GM18858 (cell line): ENCODE data around the gene ZNF76.

Source experiments
- ATAC-seq: cut with Tn5 transposase; IDR thresholded peaks from one replicate; pipeline ENCODE4 v1.9.1; 2021; ENCODE audit not compliant: unreplicated experiment

The ZNF76 gene

DNA sequence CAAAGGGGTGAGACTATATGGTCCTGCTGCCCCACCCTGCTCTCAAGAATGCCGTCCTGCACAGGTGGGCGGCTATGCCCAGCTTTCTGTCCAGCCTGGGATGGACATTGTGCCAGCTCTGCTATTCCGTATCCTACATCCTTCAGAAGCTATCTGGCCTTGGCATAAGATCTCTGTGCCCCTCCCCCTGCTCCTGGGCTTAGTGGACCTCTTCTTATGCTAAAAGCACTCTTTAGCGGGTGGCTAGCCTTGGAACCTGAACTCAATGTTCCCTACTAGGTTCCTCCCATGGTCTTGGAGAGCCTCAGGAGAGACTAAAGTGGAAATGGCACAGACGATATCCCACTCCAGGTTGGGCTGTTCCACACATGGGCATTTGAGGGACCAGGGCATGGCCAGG lies 23.3 kb upstream of the ZNF76 start:
- no peak for ATAC-seq

DNA sequence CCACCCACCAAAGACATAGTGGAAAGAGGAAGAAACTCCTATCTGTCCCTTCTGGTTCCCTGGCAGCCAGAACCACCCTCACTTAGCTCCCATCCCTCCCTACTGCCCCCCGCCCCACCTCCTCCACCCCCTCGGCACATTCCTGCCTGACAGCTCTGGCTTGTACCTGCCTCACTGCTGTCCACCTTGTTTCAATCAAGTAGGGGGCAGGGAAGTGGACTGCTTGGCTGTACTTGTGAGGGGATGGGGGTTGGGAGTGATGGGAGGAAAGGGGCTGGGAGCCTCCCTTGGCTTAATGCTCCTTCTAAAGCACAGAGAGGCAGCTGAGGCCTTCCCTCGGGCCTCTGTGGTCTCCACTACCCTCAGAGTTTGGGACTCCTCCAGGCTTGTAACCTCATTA lies 22.1 kb upstream of the ZNF76 start:
- ATAC-seq = no peak

DNA sequence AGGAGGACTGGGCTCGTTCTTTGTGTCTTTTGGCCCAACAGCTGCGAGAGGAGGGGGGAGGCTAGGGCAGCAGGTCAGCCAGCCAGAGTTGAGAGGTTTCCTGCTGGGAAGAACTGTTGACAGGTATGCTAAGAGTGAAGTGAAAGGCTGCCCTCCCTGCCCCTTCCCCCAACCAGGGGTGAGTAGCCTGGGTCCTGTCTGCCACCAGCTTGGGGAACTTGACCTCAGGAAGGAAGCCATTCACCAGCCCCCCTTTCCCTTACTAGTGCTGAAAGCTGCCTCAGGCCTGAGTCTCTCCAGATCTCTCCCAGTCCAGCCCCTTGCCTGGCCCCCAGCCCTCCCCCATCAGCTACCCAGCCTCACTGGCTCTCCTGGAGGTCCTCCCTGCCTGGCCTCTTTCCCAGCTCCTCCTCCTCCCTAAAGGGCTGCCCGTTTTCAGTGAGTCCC lies 20.7 kb upstream of the ZNF76 start:
- ATAC-seq = no peak

DNA sequence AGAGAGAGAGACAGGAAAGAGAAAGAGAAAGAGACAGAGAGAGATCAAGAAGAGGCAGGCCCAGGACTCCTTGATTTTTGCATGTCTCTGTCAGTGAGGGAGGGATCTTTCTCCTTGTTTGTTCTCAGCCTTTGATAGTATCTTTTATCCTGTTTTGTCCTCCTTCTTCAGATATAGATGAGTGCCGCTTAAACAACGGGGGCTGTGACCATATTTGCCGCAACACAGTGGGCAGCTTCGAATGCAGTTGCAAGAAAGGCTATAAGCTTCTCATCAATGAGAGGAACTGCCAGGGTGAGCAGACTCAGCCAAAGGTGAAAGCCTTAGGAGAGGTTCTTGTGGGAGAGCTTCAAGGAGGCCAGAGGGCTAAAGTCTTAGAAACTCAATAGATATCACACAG lies 20.0 kb upstream of the ZNF76 start:
- no peak for ATAC-seq

DNA sequence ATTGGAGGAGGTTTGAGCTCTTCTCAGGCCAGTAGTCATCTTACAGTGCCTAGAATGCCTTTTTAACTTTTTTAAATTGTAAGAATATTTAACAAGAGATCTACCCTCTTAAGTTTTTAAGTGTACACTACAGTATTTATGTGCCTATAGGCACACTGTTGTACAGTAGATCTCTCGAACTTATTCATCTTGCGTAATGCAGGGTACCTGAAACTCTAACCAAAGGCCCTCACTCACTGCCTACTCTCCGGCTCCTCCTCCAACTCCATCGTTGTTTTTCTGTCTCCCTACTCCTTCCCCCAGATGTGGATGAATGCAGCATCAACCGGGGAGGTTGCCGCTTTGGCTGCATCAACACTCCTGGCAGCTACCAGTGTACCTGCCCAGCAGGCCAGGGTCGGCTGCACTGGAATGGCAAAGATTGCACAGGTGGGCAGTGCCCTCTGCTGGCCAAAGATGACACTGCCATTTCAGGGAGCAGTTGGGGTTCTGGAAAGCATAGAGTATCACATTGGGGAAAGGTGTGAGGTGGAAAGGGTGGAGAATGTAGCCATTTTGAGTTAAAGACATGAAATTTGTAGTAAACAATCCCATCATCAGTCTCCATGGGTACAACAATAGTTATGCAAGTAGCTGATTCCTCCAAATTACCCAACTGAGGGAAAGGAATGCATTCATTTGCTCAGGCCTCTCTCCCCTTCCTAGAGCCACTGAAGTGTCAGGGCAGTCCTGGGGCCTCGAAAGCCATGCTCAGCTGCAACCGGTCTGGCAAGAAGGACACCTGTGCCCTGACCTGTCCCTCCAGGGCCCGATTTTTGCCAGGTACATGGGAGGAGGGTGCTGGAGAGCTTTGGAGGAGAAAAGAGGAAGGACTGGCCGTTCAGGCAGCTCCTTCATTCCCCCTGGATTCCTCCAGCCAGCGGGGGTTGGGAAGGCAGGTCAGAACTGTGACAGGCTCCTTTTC lies 18.4 kb upstream of the ZNF76 start:
- no peak for ATAC-seq

DNA sequence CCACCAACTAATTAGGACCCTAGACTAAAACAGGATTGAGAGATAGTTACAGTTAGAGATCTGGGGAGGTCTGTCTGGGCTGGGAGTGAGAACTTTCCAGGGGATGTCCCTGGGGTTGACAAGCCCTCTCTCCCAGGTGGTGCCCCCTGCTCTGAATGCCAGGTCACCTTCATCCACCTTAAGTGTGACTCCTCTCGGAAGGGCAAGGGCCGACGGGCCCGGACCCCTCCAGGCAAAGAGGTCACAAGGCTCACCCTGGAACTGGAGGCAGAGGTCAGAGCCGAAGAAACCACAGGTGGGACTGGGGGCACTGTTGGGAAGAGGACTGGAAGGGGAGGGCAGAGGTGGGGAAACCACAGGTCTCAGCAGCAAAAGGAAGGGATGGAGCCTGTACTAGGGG lies 17.0 kb upstream of the ZNF76 start:
- ATAC-seq = no peak

DNA sequence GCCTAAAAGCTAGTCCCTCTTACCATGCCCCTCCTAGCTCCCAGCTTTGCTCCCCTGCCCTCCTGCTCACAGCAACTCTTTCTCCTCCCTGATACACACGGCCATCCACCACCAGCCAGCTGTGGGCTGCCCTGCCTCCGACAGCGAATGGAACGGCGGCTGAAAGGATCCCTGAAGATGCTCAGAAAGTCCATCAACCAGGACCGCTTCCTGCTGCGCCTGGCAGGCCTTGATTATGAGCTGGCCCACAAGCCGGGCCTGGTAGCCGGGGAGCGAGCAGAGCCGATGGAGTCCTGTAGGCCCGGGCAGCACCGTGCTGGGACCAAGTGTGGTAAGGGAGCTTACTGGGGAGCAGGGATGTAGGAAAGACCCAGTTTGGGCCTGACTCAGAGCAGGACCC lies 16.6 kb upstream of the ZNF76 start:
- ATAC-seq = no peak

DNA sequence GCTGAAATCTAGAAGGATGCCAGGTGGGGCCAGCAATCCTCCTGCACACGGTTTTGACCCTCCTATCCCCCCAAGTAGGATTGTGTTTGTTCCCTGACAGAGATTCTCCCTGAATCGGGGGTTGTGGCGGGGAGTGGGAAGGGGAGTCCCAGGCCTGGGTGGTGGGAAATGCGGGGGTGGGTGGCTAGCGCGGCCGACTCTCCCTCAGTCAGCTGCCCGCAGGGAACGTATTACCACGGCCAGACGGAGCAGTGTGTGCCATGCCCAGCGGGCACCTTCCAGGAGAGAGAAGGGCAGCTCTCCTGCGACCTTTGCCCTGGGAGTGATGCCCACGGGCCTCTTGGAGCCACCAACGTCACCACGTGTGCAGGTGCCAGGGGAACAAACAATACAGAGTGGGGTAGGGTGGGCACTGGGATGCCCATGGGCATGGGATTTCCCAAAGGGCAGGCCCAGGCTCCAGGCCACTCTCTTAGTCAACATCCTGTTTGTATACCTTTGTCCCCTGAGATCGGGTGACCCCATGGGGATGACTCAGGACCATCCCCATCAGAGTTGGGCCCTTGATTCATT lies 16.1 kb upstream of the ZNF76 start:
- no peak for ATAC-seq

DNA sequence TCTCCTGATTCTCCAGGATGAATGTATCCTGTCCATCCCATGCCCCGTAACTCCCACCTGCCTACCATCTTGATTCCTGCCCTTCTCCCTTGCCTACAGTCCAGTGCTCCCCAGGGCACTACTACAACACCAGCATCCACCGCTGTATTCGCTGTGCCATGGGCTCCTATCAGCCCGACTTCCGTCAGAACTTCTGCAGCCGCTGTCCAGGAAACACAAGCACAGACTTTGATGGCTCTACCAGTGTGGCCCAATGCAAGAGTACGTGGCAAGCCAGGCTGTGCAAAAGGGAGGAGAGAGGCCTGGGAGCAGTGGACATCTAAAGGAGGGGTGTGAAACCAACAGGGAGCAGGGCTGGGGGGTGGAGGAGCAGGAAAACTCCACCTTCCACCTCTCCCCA lies 15.0 kb upstream of the ZNF76 start:
- ATAC-seq = no peak

DNA sequence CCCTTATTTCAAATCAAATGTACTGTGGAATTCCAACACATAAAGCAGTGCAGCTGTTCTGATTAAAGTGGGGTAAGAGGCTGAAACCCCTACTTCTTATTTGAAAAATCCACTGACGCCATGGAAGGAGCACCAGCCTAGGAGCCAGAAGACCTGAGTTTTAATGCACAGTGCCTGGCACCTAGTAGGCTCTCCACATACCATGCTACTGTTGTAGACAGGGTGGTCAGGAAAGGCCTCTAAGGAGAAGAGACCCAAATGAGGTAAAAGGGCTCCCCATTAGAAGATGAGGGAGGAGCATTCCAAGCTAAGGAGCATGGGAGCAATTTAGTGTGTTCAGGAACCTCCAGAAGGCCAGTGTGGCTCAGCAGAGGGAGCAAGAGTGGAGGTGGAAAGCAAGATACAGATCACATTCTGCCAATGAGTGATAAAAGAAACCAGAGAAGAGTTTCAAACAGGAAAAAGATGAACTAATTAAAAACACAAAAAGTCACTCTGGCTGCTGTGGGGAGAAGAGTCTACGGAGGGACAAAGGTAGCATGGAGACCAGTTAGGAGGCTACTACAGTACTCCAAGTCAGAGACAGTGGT lies 11.8 kb upstream of the ZNF76 start:
- no peak for ATAC-seq

DNA sequence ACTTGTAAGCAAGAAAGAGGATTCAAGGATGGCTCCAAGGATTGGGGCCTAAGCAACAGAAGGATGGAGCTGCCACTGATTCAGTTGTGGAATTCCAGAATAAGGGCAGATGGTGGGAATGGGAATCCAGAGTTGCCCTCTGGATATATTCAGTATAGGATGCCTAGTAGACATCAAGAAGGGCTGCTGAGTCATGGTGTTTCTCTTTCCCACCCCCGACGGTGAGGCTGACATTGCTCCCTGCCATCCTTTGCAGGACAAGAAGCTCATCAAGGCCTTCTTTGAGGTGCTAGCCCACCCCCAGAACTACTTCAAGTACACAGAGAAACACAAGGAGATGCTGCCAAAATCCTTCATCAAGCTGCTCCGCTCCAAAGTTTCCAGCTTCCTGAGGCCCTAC lies 11.2 kb upstream of the ZNF76 start:
- ATAC-seq = no peak

DNA sequence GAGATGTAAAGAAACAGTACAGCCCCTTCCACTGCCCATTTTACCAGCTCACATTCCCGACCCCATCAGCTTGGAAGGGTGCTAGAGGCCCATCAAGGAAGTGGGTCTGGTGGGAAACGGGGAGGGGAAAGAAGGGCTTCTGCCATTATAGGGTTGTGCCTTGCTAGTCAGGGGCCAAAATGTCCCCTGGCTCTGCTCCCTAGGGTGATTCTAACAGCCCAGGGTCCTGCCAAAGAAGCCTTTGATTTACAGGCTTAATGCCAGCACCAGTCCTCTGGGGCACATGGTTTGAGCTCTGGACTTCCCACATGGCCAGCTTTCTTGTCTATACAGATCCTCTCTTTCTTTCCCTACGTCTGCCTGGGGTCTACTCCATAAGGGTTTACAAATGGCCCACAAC lies 10.6 kb upstream of the ZNF76 start:
- ATAC-seq = no peak

DNA sequence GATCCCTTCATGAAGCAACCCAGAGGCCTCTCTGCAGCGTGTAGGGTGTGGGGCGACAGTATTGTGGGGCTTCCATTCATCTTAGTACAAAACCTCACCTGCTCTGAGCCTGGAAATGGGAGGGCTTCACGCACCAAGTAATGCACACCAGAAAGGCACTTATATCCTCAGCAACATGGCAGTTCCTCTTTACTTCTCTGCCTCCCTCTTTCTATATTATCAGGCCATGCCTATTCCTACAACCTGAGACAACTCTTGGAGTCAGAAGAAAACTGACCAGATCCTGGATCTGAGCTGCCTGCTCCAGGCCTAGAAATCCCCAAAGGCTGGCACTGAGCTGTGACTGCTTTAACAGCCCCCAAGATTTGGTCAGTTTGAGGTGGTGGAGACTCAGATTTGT lies 7.6 kb upstream of the ZNF76 start:
- ATAC-seq = no peak

DNA sequence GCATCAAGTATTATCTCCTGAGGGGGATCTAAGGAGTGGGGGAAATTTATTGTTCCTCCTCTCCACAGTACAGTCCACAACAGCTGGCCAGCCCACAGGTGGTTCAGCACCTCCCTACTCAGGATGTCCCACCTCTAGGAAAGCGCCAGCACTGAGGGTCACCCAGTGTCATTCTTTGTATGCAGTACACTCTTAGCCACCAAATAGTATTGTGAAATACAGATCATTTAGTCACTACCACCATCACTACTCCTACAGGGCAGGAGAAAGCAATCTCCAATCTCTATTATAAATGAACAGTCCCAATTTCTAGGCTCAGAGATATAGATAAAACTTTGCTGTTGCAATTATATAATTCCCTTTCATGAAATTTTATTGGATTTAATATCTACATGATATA lies 6.3 kb upstream of the ZNF76 start:
- no peak for ATAC-seq

DNA sequence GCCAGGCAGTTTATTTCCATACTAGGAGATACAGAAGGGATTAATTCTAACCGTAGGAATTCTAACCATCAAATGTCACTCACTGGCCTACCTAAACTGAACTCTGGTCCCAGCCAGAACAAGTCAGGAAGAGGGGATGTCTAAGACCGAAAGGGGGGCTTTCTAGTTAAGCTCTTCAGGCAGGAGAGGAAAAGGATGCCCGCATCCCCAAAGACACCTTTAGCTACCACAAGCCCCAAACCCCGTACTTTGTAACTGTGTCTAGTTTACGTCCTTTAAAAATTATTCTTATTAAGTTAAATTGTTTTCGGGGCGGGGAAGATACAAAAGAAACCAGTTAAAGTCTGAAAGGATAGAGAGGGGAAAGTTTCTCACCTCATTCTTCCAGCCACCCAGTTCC lies 1.2 kb upstream of the ZNF76 start:
- ATAC-seq = no peak

DNA sequence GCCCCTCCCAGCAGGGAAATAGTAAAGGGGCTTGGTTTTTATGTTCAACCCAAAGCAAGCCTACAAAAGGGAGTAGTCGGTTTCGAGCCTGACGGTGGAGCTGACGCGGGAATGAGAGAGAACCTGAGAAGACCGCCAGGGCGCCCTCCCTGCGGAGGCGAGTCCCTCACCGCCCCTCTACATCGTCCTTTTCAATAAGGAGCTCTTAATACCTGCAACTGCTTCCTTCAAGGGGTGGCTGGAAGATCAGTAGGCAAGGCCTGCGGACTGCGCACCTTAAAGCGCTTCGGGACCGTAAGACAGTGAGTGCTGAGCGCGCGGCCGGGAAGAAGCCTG lies 709 bp upstream of the ZNF76 start:
- no peak for ATAC-seq

DNA sequence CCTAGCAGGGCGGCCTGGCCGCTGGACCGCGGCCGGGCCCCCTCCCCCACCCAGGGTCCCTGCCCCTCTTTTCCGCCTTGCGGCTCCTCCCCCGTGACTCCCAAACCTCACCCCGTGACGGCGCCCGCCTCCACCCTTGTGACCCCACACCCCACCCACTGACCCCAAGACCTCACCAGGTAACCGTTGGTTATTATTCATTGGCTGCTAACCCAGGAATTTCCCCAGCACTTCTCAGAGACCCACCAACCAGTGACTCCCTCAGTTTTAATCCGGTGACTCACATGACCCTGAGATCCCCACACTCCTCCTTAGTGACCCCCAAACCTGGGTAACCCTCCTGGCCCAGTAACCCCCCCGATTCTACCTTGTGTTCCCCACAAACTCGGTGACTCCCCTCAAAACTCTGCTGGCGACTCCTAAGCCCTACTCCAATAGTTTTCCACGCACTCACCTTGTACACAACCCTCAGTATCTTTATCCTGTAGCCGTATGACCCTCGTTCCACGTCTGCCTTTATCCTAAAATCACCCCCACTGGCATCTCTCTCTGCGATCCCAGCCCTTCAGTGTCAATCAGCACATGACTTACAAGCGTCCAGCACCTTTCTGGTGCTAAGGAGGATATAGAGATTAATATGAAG lies 534 bp downstream of the ZNF76 start:
- peak; percentile 19 for ATAC-seq

DNA sequence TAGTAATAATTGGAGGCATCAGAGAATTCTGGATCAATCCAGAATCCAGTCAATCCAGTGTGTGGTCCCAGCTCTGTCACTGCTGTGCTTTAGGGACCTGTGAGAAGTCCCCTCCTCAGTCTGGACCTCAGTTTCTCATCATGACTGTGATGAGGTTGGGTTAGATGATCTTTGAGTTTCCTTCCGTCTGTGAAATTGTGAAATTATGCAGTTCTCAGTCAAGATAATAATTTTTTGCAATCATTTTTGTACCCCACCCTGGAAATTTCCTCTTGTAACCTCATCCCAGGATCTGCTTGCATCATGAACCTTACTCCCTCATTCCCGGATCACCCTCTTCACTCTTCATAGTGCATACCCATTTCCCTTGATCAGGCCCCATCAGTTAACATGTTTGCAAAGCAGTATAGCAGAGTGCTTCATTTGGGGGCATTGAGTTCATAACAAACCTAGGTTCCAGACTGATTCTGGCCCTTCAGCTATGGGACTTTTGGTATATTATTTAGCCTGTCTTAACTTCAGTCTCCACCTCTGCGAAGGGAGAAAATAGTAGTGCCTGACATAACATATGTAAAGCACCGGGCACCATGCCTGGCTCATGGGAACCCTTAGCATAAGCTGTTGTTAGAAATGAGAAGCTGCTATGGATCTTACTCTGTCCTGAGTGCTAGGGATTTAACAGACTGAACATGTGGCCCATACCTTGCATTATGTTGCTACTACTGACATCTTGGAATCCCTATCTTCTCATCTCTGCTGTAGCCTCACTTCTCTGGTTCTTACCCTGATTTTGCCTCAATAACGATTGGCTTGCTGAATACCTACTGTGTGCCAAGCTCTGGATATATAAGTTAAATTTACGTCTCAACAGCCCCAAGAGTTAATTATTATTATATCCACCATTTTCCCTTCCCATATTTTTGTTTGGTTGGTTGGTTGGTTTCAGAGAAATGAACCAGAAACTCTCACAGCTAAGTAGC lies 1.3 kb downstream of the ZNF76 start:
- no peak for ATAC-seq

DNA sequence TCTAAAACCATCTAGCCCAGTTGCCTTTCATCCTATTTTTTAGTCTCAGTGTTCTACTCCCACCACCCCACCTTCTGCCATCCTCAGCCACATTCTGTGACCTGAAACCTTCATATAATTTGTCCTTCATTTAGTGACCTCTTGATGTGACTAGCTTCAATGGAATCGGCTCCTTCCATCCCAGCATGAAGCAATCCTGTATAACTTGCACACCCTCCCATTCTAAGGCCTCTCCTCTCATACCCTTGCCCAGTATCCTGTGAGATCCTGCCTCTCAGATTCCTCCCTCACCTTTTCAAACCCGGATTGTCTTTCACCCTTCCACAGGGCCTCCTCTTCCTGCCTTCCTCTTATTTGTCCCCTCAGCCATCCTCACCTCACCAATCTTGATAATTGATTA lies 3.1 kb downstream of the ZNF76 start:
- ATAC-seq = no peak

DNA sequence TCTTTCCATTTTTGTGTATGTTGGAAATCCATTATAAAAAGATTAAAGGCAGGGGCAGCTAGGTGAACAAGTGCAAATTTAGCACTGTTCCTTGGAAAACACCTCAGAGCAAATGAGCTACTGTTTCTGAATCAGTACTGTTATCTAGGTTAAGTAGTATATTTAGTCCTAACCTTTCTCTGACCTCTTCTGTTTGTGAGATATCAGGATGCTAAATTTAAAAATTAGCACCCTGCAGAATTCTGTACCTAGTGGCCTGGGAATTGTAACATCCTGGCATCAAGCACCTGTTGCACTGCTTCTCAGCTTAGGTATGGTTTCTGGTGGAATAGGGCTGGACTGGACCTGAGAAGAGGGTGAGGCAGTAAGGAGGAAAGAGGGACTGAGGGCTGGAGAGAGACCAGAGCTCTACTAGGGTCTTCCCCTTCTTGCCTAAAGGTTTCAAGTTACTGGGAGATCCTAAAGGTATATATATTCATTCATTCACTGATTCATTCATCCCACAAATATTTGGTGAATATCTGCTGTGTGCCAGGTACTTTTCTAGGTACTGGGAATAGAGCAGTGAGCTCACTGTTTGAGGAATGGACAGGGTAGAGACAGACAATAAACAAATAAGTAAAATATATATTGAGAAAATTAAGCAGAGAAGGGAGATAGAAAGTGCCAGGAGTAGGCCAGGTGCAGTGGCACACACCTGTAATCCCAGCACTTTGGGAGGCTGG lies 5.2 kb downstream of the ZNF76 start:
- ATAC-seq = no peak
